Measurements from ENCODE around the gene GLIPR1. TPM values are rescaled to one million over a fixed set of nuclear protein-coding genes. Genes with fewer than 3 reads are reported as not detected.
"Not testable (repeated sequence)": the region's sequence is repeated elsewhere in the genome, so short reads cannot be mapped to it uniquely, and the experiment has no call there.

Gene GLIPR1
- total and polyA plus RNA-seq, 2 donors from 2014 or later, result 2.3 to 20.6 TPM

DNA sequence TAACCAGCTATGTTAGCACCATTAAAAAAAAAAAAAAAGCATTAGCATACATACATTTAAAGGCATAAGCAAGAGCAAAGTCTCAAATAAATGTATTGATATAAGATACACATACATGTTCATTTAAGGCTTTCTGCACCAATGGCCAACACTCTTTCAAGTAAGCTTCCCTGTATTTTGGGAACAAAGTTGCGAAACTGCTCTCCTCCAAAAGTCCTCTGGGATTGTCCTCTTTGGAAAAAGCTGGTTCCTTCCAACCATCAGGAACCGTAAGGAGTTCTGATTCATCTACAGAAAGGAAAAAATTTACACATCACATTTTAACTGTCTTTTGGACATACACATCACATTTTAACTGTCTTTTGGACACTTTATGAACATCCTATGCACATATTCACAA is 27.6 kb downstream of the GLIPR1 start:
- Histone ChIP-seq H3K9me3 (ENCODE audit: control insufficient read depth in 2 of 3, insufficient read depth in 1 of 3, low read length in 3 of 3) (no peaks in the 10 kb centered on the region), H3K36me3 (ENCODE audit: control insufficient read depth in 2 of 3, insufficient read depth in 3 of 3, low read length in 3 of 3) (peaks cover 2 to 7% (median 3%) of the 10 kb centered on the region in 3 donors), H3K27me3 (ENCODE audit: control insufficient read depth, insufficient read depth, low read length) (no peaks in the 10 kb centered on the region), H3K4me3 (ENCODE audit: low read length in 3 of 3) (no peak overlapping the region), H3K4me1 (ENCODE audit: control insufficient read depth in 2 of 3, insufficient read depth in 2 of 3, low read depth in 1 of 3, low read length in 3 of 3) (peaks cover 0 to 7% (median 3%) of the 10 kb centered on the region in 3 donors), H3K27ac (ENCODE audit: low read depth in 2 of 2, low read length in 2 of 2) (no peak overlapping the region), H3K9ac (ENCODE audit: low read length in 3 of 3) (no peak overlapping the region)
- DNase-seq (no peak), FAIRE-seq (no peak)
- intact Hi-C loops (cut with DNase I), result no loop called here
- TF ChIP-seq, protein P1, sequence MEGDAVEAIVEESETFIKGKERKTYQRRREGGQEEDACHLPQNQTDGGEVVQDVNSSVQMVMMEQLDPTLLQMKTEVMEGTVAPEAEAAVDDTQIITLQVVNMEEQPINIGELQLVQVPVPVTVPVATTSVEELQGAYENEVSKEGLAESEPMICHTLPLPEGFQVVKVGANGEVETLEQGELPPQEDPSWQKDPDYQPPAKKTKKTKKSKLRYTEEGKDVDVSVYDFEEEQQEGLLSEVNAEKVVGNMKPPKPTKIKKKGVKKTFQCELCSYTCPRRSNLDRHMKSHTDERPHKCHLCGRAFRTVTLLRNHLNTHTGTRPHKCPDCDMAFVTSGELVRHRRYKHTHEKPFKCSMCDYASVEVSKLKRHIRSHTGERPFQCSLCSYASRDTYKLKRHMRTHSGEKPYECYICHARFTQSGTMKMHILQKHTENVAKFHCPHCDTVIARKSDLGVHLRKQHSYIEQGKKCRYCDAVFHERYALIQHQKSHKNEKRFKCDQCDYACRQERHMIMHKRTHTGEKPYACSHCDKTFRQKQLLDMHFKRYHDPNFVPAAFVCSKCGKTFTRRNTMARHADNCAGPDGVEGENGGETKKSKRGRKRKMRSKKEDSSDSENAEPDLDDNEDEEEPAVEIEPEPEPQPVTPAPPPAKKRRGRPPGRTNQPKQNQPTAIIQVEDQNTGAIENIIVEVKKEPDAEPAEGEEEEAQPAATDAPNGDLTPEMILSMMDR (IDR thresholded peaks at IDR 0.05; ENCODE audit: borderline replicate concordance, extremely low read depth, insufficient read depth), result no peak

GRCh38 chr12:75509621-75510020 is 29.1 kb downstream of the GLIPR1 start:
- H3K36me3 ChIP-seq (ENCODE audit: control insufficient read depth in 2 of 3, insufficient read depth in 3 of 3, low read length in 3 of 3), result peaks cover 0 to 7% (median 3%) of the 10 kb centered on the region in 3 donors
- H3K27ac ChIP-seq (ENCODE audit: low read depth in 2 of 2, low read length in 2 of 2), result no peak overlapping the region
- peaks cover 0 to 7% (median 3%) of the 10 kb centered on the region in 3 donors for H3K4me1 ChIP-seq (ENCODE audit: control insufficient read depth in 2 of 3, insufficient read depth in 2 of 3, low read depth in 1 of 3, low read length in 3 of 3)
- TF ChIP-seq, protein P1 (IDR thresholded peaks at IDR 0.05; ENCODE audit: borderline replicate concordance, extremely low read depth, insufficient read depth), result no peak
- intact Hi-C loops (cut with DNase I), result no loop called here
- no peaks in the 10 kb centered on the region for H3K27me3 ChIP-seq (ENCODE audit: control insufficient read depth, insufficient read depth, low read length)
- no peaks in the 10 kb centered on the region for H3K9me3 ChIP-seq (ENCODE audit: control insufficient read depth in 2 of 3, insufficient read depth in 1 of 3, low read length in 3 of 3)
- H3K4me3 ChIP-seq (ENCODE audit: low read length in 3 of 3), result no peak overlapping the region
- FAIRE-seq (no peak), DNase-seq (no peak)
- no peak overlapping the region for H3K9ac ChIP-seq (ENCODE audit: low read length in 3 of 3)

GRCh38 chr12:75511116-75512048 is 30.8 kb downstream of the GLIPR1 start, which contains the start of gene KRR1:
KRR1 (minus strand) TSS chr12:75511609; CDS start chr12:75511597, 12 bp downstream.
- Histone ChIP-seq H3K9me3 (ENCODE audit: control insufficient read depth in 2 of 3, insufficient read depth in 1 of 3, low read length in 3 of 3) (no peaks in the 10 kb centered on the region), H3K27me3 (ENCODE audit: control insufficient read depth, insufficient read depth, low read length) (no peaks in the 10 kb centered on the region), H3K4me1 (ENCODE audit: control insufficient read depth in 2 of 3, insufficient read depth in 2 of 3, low read depth in 1 of 3, low read length in 3 of 3) (peaks cover 0 to 7% (median 3%) of the 10 kb centered on the region in 3 donors), H3K36me3 (ENCODE audit: control insufficient read depth in 2 of 3, insufficient read depth in 3 of 3, low read length in 3 of 3) (no peaks in the 10 kb centered on the region), H3K27ac (ENCODE audit: low read depth in 2 of 2, low read length in 2 of 2) (peak within 1 kb of the TSS; percentile 50 to 53), H3K4me3 (ENCODE audit: low read length in 3 of 3) (peak within 1 kb of the TSS; percentile 91 to 100 (median 97)), H3K9ac (ENCODE audit: low read length in 3 of 3) (peak within 1 kb of the TSS; percentile 92 to 98 (median 97))
- TF ChIP-seq, protein P1 (IDR thresholded peaks at IDR 0.05; ENCODE audit: borderline replicate concordance, extremely low read depth, insufficient read depth), result no peak
- intact Hi-C loops (cut with DNase I), result no loop called here
- FAIRE-seq (peak; percentile 88), DNase-seq (peak; percentile 96 to 99 (median 96))

- intact Hi-C loops (cut with DNase I), result loop anchor here (10.0 kb wide), 1 partner anchor 514 kb away; the partner anchor contains the start of gene PHLDA1
- not testable (repeated sequence) for H3K4me1 ChIP-seq (ENCODE audit: control insufficient read depth in 2 of 3, insufficient read depth in 2 of 3, low read depth in 1 of 3, low read length in 3 of 3); DNase-seq; H3K27ac ChIP-seq (ENCODE audit: low read depth in 2 of 2, low read length in 2 of 2); H3K4me3 ChIP-seq (ENCODE audit: low read length in 3 of 3); FAIRE-seq; H3K27me3 ChIP-seq (ENCODE audit: control insufficient read depth, insufficient read depth, low read length); H3K9ac ChIP-seq (ENCODE audit: low read length in 3 of 3); H3K36me3 ChIP-seq (ENCODE audit: control insufficient read depth in 2 of 3, insufficient read depth in 3 of 3, low read length in 3 of 3); H3K9me3 ChIP-seq (ENCODE audit: control insufficient read depth in 2 of 3, insufficient read depth in 1 of 3, low read length in 3 of 3)
Observed at GRCh38 chr12:75521224-75521623, 40.7 kb downstream of the GLIPR1 start.

- not testable (repeated sequence) for FAIRE-seq; H3K36me3 ChIP-seq (ENCODE audit: control insufficient read depth in 2 of 3, insufficient read depth in 3 of 3, low read length in 3 of 3); H3K4me1 ChIP-seq (ENCODE audit: control insufficient read depth in 2 of 3, insufficient read depth in 2 of 3, low read depth in 1 of 3, low read length in 3 of 3); DNase-seq; H3K4me3 ChIP-seq (ENCODE audit: low read length in 3 of 3); H3K9ac ChIP-seq (ENCODE audit: low read length in 3 of 3); H3K27ac ChIP-seq (ENCODE audit: low read depth in 2 of 2, low read length in 2 of 2); H3K27me3 ChIP-seq (ENCODE audit: control insufficient read depth, insufficient read depth, low read length); H3K9me3 ChIP-seq (ENCODE audit: control insufficient read depth in 2 of 3, insufficient read depth in 1 of 3, low read length in 3 of 3)
- intact Hi-C loops (cut with DNase I), result loop anchor here (10.0 kb wide), 1 partner anchor 513 kb away; the partner anchor contains the start of gene PHLDA1
Observed at GRCh38 chr12:75522124-75522523, 41.6 kb downstream of the GLIPR1 start.
